ENCODE data around the gene GTF2B. TPM values are rescaled to one million over a fixed set of nuclear protein-coding genes. Genes with fewer than 3 reads are reported as not detected.
"Not testable (repeated sequence)": the region's sequence is repeated elsewhere in the genome, so short reads cannot be mapped to it uniquely, and the experiment has no call there.

GTF2B gene
- total RNA-seq, 1 donor from 2014 or later, result 52.7 TPM

- H3K36me3 ChIP-seq (ENCODE audit: control insufficient read depth in 3 of 3, insufficient read depth in 3 of 3, low read length in 3 of 3), result peaks cover 0 to 2% (median 0%) of the 10 kb centered on the region in 3 donors
- H3K27ac ChIP-seq (ENCODE audit: low read depth, low read length), result no peak overlapping the region
- peaks cover 11 to 15% (median 14%) of the 10 kb centered on the region in 3 donors for H3K4me1 ChIP-seq (ENCODE audit: control insufficient read depth in 3 of 3, insufficient read depth in 3 of 3, low read length in 3 of 3)
- H3K27me3 ChIP-seq (ENCODE audit: control insufficient read depth in 3 of 3, insufficient read depth in 3 of 3, low read length in 3 of 3), result no peaks in the 10 kb centered on the region
- no peak overlapping the region for H3K4me3 ChIP-seq (ENCODE audit: low read length in 3 of 3)
- H3K9ac ChIP-seq (ENCODE audit: low read depth in 1 of 3, low read length in 3 of 3), result no peak overlapping the region
- no peaks in the 10 kb centered on the region for H3K9me3 ChIP-seq (ENCODE audit: control insufficient read depth in 3 of 3, low read length in 3 of 3)
Observed at GRCh38 chr1:88873737-88874349, 17.5 kb downstream of the GTF2B start.

- not testable (repeated sequence) for H3K4me3 ChIP-seq (ENCODE audit: low read length in 3 of 3); H3K9me3 ChIP-seq (ENCODE audit: control insufficient read depth in 3 of 3, low read length in 3 of 3); H3K36me3 ChIP-seq (ENCODE audit: control insufficient read depth in 3 of 3, insufficient read depth in 3 of 3, low read length in 3 of 3); H3K27ac ChIP-seq (ENCODE audit: low read depth, low read length); H3K9ac ChIP-seq (ENCODE audit: low read depth in 1 of 3, low read length in 3 of 3); H3K27me3 ChIP-seq (ENCODE audit: control insufficient read depth in 3 of 3, insufficient read depth in 3 of 3, low read length in 3 of 3); H3K4me1 ChIP-seq (ENCODE audit: control insufficient read depth in 3 of 3, insufficient read depth in 3 of 3, low read length in 3 of 3)
Observed at GRCh38 chr1:88869644-88870043, 21.7 kb downstream of the GTF2B start.

GRCh38 chr1:88867743-88868521 is 23.4 kb downstream of the GTF2B start:
- Histone ChIP-seq H3K9ac (ENCODE audit: low read depth in 1 of 3, low read length in 3 of 3) (no peak overlapping the region), H3K9me3 (ENCODE audit: control insufficient read depth in 3 of 3, low read length in 3 of 3) (no peaks in the 10 kb centered on the region), H3K4me1 (ENCODE audit: control insufficient read depth in 3 of 3, insufficient read depth in 3 of 3, low read length in 3 of 3) (peaks cover 0 to 2% (median 0%) of the 10 kb centered on the region in 3 donors), H3K27me3 (ENCODE audit: control insufficient read depth in 3 of 3, insufficient read depth in 3 of 3, low read length in 3 of 3) (no peaks in the 10 kb centered on the region), H3K36me3 (ENCODE audit: control insufficient read depth in 3 of 3, insufficient read depth in 3 of 3, low read length in 3 of 3) (peaks cover 0 to 4% (median 0%) of the 10 kb centered on the region in 3 donors), H3K4me3 (ENCODE audit: low read length in 3 of 3) (no peak overlapping the region), H3K27ac (ENCODE audit: low read depth, low read length) (no peak overlapping the region)

GRCh38 chr1:88851303-88852063 is 39.9 kb downstream of the GTF2B start:
- H3K36me3 ChIP-seq (ENCODE audit: control insufficient read depth in 3 of 3, insufficient read depth in 3 of 3, low read length in 3 of 3), result peaks cover 9 to 27% (median 20%) of the 10 kb centered on the region in 3 donors
- H3K9ac ChIP-seq (ENCODE audit: low read depth in 1 of 3, low read length in 3 of 3), result no peak overlapping the region
- no peaks in the 10 kb centered on the region for H3K27me3 ChIP-seq (ENCODE audit: control insufficient read depth in 3 of 3, insufficient read depth in 3 of 3, low read length in 3 of 3)
- no peak overlapping the region for H3K27ac ChIP-seq (ENCODE audit: low read depth, low read length)
- no peaks in the 10 kb centered on the region for H3K4me1 ChIP-seq (ENCODE audit: control insufficient read depth in 3 of 3, insufficient read depth in 3 of 3, low read length in 3 of 3)
- no peaks in the 10 kb centered on the region for H3K9me3 ChIP-seq (ENCODE audit: control insufficient read depth in 3 of 3, low read length in 3 of 3)
- H3K4me3 ChIP-seq (ENCODE audit: low read length in 3 of 3), result no peak overlapping the region

DNA sequence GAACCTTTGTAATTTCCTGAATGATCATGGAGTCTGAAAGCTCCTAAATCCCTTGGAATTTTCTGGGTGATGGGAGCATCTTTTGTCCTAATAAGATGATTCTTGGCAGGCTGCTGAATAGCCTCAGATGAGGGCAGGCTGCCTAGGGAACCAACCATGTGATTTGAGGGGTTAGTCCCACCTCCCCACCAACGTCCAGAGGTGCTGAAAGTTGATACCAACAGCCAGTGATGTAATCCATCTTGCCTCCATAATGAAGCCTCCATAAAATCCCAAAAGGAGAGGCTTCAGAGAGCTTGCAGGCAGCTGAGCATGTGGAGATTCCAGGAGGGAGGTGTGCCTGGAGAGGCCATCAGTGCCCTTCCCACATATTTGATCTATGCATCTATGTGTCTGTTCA is 43.7 kb downstream of the GTF2B start:
- Histone ChIP-seq H3K27ac (ENCODE audit: low read depth, low read length) (no peak overlapping the region), H3K4me3 (ENCODE audit: low read length in 3 of 3) (no peak overlapping the region), H3K4me1 (ENCODE audit: control insufficient read depth in 3 of 3, insufficient read depth in 3 of 3, low read length in 3 of 3) (no peaks in the 10 kb centered on the region), H3K27me3 (ENCODE audit: control insufficient read depth in 3 of 3, insufficient read depth in 3 of 3, low read length in 3 of 3) (no peaks in the 10 kb centered on the region), H3K9ac (ENCODE audit: low read depth in 1 of 3, low read length in 3 of 3) (no peak overlapping the region), H3K36me3 (ENCODE audit: control insufficient read depth in 3 of 3, insufficient read depth in 3 of 3, low read length in 3 of 3) (peaks cover 2 to 8% (median 4%) of the 10 kb centered on the region in 3 donors), H3K9me3 (ENCODE audit: control insufficient read depth in 3 of 3, low read length in 3 of 3) (no peaks in the 10 kb centered on the region)

DNA sequence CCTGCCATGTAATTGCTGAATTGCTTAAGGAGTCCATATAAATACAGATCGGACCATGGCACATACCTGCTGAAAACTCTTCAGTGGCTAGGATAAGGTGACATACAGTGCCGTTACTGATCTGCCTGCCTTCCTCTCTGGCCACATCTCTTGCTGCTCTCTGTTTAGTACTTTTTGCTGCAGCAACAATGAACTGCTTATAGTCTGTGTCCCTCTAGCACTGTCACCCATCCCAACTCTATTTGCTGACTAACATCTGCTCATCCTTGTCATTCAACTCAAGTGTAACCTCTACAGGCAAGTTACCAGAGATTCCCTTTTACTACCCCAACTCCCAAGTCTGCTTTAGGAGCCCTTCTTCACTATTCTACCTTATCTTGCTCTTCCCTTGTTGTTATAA is 65.6 kb downstream of the GTF2B start:
- Histone ChIP-seq H3K9me3 (ENCODE audit: control insufficient read depth in 3 of 3, low read length in 3 of 3) (no peaks in the 10 kb centered on the region), H3K4me3 (ENCODE audit: low read length in 3 of 3) (no peak overlapping the region), H3K27me3 (ENCODE audit: control insufficient read depth in 3 of 3, insufficient read depth in 3 of 3, low read length in 3 of 3) (no peaks in the 10 kb centered on the region), H3K4me1 (ENCODE audit: control insufficient read depth in 3 of 3, insufficient read depth in 3 of 3, low read length in 3 of 3) (no peaks in the 10 kb centered on the region), H3K27ac (ENCODE audit: low read depth, low read length) (no peak overlapping the region), H3K9ac (ENCODE audit: low read depth in 1 of 3, low read length in 3 of 3) (no peak overlapping the region), H3K36me3 (ENCODE audit: control insufficient read depth in 3 of 3, insufficient read depth in 3 of 3, low read length in 3 of 3) (peaks cover 2 to 25% (median 15%) of the 10 kb centered on the region in 3 donors)

DNA sequence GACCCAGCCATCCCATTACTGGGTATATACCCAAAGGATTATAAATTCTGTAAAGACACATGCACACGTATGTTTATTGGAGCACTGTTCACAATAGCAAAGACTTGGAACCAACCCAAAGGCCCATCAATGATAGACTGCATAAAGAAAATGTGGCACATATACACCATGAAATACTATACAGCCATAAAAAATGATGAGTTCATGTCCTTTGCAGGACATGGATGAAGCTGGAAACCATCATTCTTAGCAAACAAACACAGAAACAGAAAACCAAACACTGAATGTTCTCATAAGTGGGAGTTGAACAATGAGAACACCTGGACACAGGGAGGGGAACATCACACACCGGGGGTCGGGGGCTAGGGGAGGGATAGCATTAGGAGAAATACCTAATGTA is 71.7 kb downstream of the GTF2B start:
- H3K4me1 ChIP-seq (ENCODE audit: control insufficient read depth in 3 of 3, insufficient read depth in 3 of 3, low read length in 3 of 3); H3K9ac ChIP-seq (ENCODE audit: low read depth in 1 of 3, low read length in 3 of 3); H3K36me3 ChIP-seq (ENCODE audit: control insufficient read depth in 3 of 3, insufficient read depth in 3 of 3, low read length in 3 of 3); H3K27ac ChIP-seq (ENCODE audit: low read depth, low read length); H3K27me3 ChIP-seq (ENCODE audit: control insufficient read depth in 3 of 3, insufficient read depth in 3 of 3, low read length in 3 of 3); H3K9me3 ChIP-seq (ENCODE audit: control insufficient read depth in 3 of 3, low read length in 3 of 3); H3K4me3 ChIP-seq (ENCODE audit: low read length in 3 of 3): not testable (repeated sequence)

DNA sequence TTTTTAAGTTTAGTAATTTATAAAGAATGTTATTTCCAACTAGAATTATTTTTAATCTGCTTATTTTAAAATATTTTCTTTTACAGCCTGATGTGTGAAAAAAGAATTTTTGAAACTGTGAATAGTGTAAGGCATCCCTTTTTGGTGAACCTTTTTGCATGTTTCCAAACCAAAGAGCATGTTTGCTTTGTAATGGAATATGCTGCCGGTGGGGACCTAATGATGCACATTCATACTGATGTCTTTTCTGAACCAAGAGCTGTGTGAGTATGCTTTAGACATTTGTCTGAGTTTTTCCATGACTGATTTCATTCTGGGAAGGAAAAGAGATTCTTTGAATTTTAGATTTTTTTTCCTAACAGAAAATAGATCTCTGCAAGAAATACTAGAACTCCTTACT is 77.9 kb downstream of the GTF2B start:
- Histone ChIP-seq H3K4me3 (ENCODE audit: low read length in 3 of 3) (no peak overlapping the region), H3K9ac (ENCODE audit: low read depth in 1 of 3, low read length in 3 of 3) (no peak overlapping the region), H3K36me3 (ENCODE audit: control insufficient read depth in 3 of 3, insufficient read depth in 3 of 3, low read length in 3 of 3) (peaks cover 2 to 18% (median 18%) of the 10 kb centered on the region in 3 donors), H3K9me3 (ENCODE audit: control insufficient read depth in 3 of 3, low read length in 3 of 3) (no peaks in the 10 kb centered on the region), H3K4me1 (ENCODE audit: control insufficient read depth in 3 of 3, insufficient read depth in 3 of 3, low read length in 3 of 3) (no peaks in the 10 kb centered on the region), H3K27ac (ENCODE audit: low read depth, low read length) (no peak overlapping the region), H3K27me3 (ENCODE audit: control insufficient read depth in 3 of 3, insufficient read depth in 3 of 3, low read length in 3 of 3) (no peaks in the 10 kb centered on the region)

GRCh38 chr1:88812366-88812765 is 79.0 kb downstream of the GTF2B start:
- H3K9me3 ChIP-seq (ENCODE audit: control insufficient read depth in 3 of 3, low read length in 3 of 3), result no peaks in the 10 kb centered on the region
- no peaks in the 10 kb centered on the region for H3K27me3 ChIP-seq (ENCODE audit: control insufficient read depth in 3 of 3, insufficient read depth in 3 of 3, low read length in 3 of 3)
- no peaks in the 10 kb centered on the region for H3K4me1 ChIP-seq (ENCODE audit: control insufficient read depth in 3 of 3, insufficient read depth in 3 of 3, low read length in 3 of 3)
- no peak overlapping the region for H3K9ac ChIP-seq (ENCODE audit: low read depth in 1 of 3, low read length in 3 of 3)
- H3K4me3 ChIP-seq (ENCODE audit: low read length in 3 of 3), result no peak overlapping the region
- peaks cover 2 to 21% (median 18%) of the 10 kb centered on the region in 3 donors for H3K36me3 ChIP-seq (ENCODE audit: control insufficient read depth in 3 of 3, insufficient read depth in 3 of 3, low read length in 3 of 3)
- no peak overlapping the region for H3K27ac ChIP-seq (ENCODE audit: low read depth, low read length)

GRCh38 chr1:88803444-88803843 is 87.9 kb downstream of the GTF2B start:
- Histone ChIP-seq H3K4me3 (ENCODE audit: low read length in 3 of 3) (no peak overlapping the region), H3K9me3 (ENCODE audit: control insufficient read depth in 3 of 3, low read length in 3 of 3) (no peaks in the 10 kb centered on the region), H3K36me3 (ENCODE audit: control insufficient read depth in 3 of 3, insufficient read depth in 3 of 3, low read length in 3 of 3) (peaks cover 11 to 22% (median 21%) of the 10 kb centered on the region in 3 donors), H3K27ac (ENCODE audit: low read depth, low read length) (no peak overlapping the region), H3K4me1 (ENCODE audit: control insufficient read depth in 3 of 3, insufficient read depth in 3 of 3, low read length in 3 of 3) (no peaks in the 10 kb centered on the region), H3K27me3 (ENCODE audit: control insufficient read depth in 3 of 3, insufficient read depth in 3 of 3, low read length in 3 of 3) (no peaks in the 10 kb centered on the region), H3K9ac (ENCODE audit: low read depth in 1 of 3, low read length in 3 of 3) (no peak overlapping the region)

Measured in skeletal muscle tissue (tissue), 4 donors.